NT2/D1 (cell line): Measurements from ENCODE around the gene KDM2B.

Experiments used
- DNase-seq: peaks from one replicate; pipeline ENCODE4 v3.0.0-alpha.2; 2011; ENCODE audit warnings: low read depth, low spot score
- H3K27me3 ChIP-seq: 2 replicates; pipeline ENCODE4 v1.6.0; 2011; ENCODE audit warnings: mild to moderate bottlenecking; ENCODE audit not compliant: insufficient read length, insufficient read depth
- H3K36me3 ChIP-seq: 2 replicates; pipeline ENCODE4 v1.6.1; 2011; ENCODE audit warnings: mild to moderate bottlenecking, low read length, mixed read lengths; ENCODE audit not compliant: insufficient read depth, insufficient read length
- H3K4me1 ChIP-seq: 2 replicates; pipeline ENCODE4 v1.5.1; 2011; ENCODE audit not compliant: insufficient read depth, insufficient read length
- H3K4me3 ChIP-seq: 2 replicates; pipeline ENCODE4 v1.5.1; 2011; ENCODE audit warnings: low read depth; ENCODE audit not compliant: insufficient read length
- H3K9ac ChIP-seq: 2 replicates; pipeline ENCODE4 v1.6.0; 2011; ENCODE audit warnings: low read depth; ENCODE audit not compliant: insufficient read length
- H3K9me3 ChIP-seq: 2 replicates; pipeline ENCODE4 v1.5.1; 2011; ENCODE audit warnings: mild to moderate bottlenecking, low read length; ENCODE audit not compliant: insufficient read depth
- SUZ12 ChIP-seq: IDR thresholded peaks from 2 replicates; pipeline ENCODE4 v1.6.1; 2011; ENCODE audit not compliant: insufficient read length, insufficient read depth; ENCODE audit errors: extremely low read depth
- YY1 ChIP-seq: IDR thresholded peaks from 2 replicates; pipeline ENCODE4 v1.6.1; 2011; ENCODE audit not compliant: insufficient read length, insufficient read depth
- ZNF274 ChIP-seq: IDR thresholded peaks from 2 replicates; pipeline ENCODE4 v1.6.1; 2011; ENCODE audit warnings: mild to moderate bottlenecking, low read depth, low read length

Gene KDM2B

GRCh38 chr12:121454921-121455320, 125.9 kb downstream of the KDM2B start:
- Histone ChIP-seq H3K9me3 (0 out of 2 replicates have a peak, but pooled peaks cover 3% of the 10 kb centered on the region), H3K27me3 (no peaks in the 10 kb centered on the region), H3K36me3 (peaks cover 39% of the 10 kb centered on the region), H3K4me3 (no peak overlapping the region), H3K9ac (no peak overlapping the region), H3K4me1 (peaks cover 4% of the 10 kb centered on the region)
- no peak for DNase-seq
- TF ChIP-seq ZNF274 (no peak), YY1 (no peak), SUZ12 (no peak)

GRCh38 chr12:121453629-121454028, 127.2 kb downstream of the KDM2B start:
- Histone ChIP-seq H3K36me3 (peaks cover 52% of the 10 kb centered on the region), H3K4me1 (peaks cover 4% of the 10 kb centered on the region), H3K4me3 (no peak overlapping the region), H3K27me3 (no peaks in the 10 kb centered on the region), H3K9me3 (no peaks in the 10 kb centered on the region), H3K9ac (no peak overlapping the region)
- TF ChIP-seq YY1 (no peak), SUZ12 (no peak), ZNF274 (no peak)
- no peak for DNase-seq

- H3K4me3 ChIP-seq = no peak overlapping the region
- peaks cover 4% of the 10 kb centered on the region for H3K4me1 ChIP-seq
- no peaks in the 10 kb centered on the region for H3K27me3 ChIP-seq
Measured at GRCh38 chr12:121452985-121453360, 127.8 kb downstream of the KDM2B start.

GRCh38 chr12:121452340-121452984, 128.4 kb downstream of the KDM2B start:
- Histone ChIP-seq H3K4me1 (peaks cover 4% of the 10 kb centered on the region), H3K9me3 (no peaks in the 10 kb centered on the region), H3K4me3 (no peak overlapping the region), H3K9ac (no peak overlapping the region), H3K27me3 (no peaks in the 10 kb centered on the region), H3K36me3 (peaks cover 56% of the 10 kb centered on the region)
- TF ChIP-seq SUZ12 (no peak), ZNF274 (no peak), YY1 (no peak)
- DNase-seq = no peak

More at GRCh38 chr12:121452985-121453360, 127.8 kb downstream of the KDM2B start:
- Histone ChIP-seq H3K36me3 (peaks cover 54% of the 10 kb centered on the region), H3K9ac (no peak overlapping the region), H3K9me3 (no peaks in the 10 kb centered on the region)
- DNase-seq = no peak
- TF ChIP-seq YY1 (no peak), ZNF274 (no peak), SUZ12 (no peak)

- Histone ChIP-seq H3K36me3 (peaks cover 56% of the 10 kb centered on the region), H3K9ac (no peak overlapping the region), H3K9me3 (no peaks in the 10 kb centered on the region), H3K4me1 (peaks cover 4% of the 10 kb centered on the region), H3K4me3 (no peak overlapping the region), H3K27me3 (no peaks in the 10 kb centered on the region)
- TF ChIP-seq ZNF274 (no peak), SUZ12 (no peak), YY1 (no peak)
- no peak for DNase-seq
Measured at GRCh38 chr12:121451961-121452339, 128.9 kb downstream of the KDM2B start.

GRCh38 chr12:121448771-121449315, 132.0 kb downstream of the KDM2B start:
- Histone ChIP-seq H3K36me3 (peaks cover 58% of the 10 kb centered on the region), H3K4me1 (peaks cover 10% of the 10 kb centered on the region), H3K9me3 (no peaks in the 10 kb centered on the region), H3K4me3 (no peak overlapping the region), H3K9ac (no peak overlapping the region), H3K27me3 (no peaks in the 10 kb centered on the region)
- no peak for TF ChIP-seq SUZ12
- DNase-seq = no peak

- Histone ChIP-seq H3K9ac (no peak overlapping the region), H3K36me3 (peaks cover 56% of the 10 kb centered on the region), H3K27me3 (no peaks in the 10 kb centered on the region), H3K4me1 (peaks cover 10% of the 10 kb centered on the region), H3K4me3 (no peak overlapping the region), H3K9me3 (no peaks in the 10 kb centered on the region)
- TF ChIP-seq ZNF274 (no peak), YY1 (no peak), SUZ12 (no peak)
- no peak for DNase-seq
Measured at GRCh38 chr12:121446750-121447149, 134.1 kb downstream of the KDM2B start.

GRCh38 chr12:121444842-121445202, 136.0 kb downstream of the KDM2B start:
- H3K4me3 ChIP-seq = no peak overlapping the region
- H3K36me3 ChIP-seq = peaks cover 74% of the 10 kb centered on the region
- TF ChIP-seq ZNF274 (no peak), YY1 (no peak), SUZ12 (no peak)
- DNase-seq = no peak
- H3K9me3 ChIP-seq = no peaks in the 10 kb centered on the region
- H3K4me1 ChIP-seq = peaks cover 10% of the 10 kb centered on the region
- no peak overlapping the region for H3K9ac ChIP-seq
- H3K27me3 ChIP-seq = no peaks in the 10 kb centered on the region
